ENCODE data around the gene RAX. TPM values are rescaled to one million over a fixed set of nuclear protein-coding genes. Genes with fewer than 3 reads are reported as not detected.

Gene RAX
- total and polyA plus RNA-seq, 10 donors: 0.03 TPM; not detected in 9

DNA sequence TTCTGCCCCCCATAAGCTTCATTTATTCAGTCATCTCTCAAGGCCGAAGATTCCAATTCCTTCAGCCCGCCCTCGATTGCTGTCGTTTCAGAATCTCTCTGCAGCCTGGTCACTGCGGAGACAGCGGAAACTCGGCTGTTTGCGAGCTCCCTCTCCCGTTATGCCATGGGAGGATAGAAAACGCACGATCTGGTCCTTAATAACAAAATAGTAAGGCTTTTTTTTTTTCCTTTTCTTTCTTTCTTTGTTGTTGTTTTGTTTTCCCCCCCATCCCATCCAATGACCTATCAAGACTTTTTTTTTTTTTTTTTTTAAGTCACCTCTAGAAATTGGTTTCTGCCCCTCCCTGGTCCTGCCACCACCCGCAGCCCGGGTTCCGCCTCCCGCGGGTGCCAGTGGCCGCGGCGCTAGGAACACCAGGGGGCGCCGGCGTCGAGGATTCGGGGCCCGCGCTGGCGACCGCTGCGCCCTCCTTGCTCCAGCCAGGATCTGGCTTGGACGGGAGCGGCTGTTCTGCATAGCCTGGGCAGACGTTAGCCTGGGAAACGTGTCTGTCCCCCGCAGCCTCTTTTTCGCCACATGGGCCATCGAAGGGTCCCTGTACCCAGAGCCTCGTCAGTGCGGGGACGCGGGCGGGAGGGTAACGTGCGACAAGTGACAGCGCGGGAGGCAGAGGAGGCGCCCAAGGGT, 35.1 kb upstream of the RAX start:
- peak; percentile 86 for DNase-seq
- Histone ChIP-seq H3K27ac (no peak overlapping the region), H3K4me3 (peak overlapping the region in 5 of 8 donors; percentile 12 to 59 (median 37)), H3K4me1 (peaks cover 0 to 15% (median 10%) of the 10 kb centered on the region in 6 donors), H3K27me3 (replicated peaks in 1 of 7) (peaks cover 0 to 54% (median 23%) of the 10 kb centered on the region in 7 donors), H3K9me3 (no peaks in the 10 kb centered on the region), H3K36me3 (no peaks in the 10 kb centered on the region)
- TF ChIP-seq POLR2A (IDR thresholded peaks at IDR 0.05) (no peak), POLR2AphosphoS5 (IDR thresholded peaks at IDR 0.05) (peak in 1 of 3 donors; percentile 41)
- TF ChIP-seq, protein P1, sequence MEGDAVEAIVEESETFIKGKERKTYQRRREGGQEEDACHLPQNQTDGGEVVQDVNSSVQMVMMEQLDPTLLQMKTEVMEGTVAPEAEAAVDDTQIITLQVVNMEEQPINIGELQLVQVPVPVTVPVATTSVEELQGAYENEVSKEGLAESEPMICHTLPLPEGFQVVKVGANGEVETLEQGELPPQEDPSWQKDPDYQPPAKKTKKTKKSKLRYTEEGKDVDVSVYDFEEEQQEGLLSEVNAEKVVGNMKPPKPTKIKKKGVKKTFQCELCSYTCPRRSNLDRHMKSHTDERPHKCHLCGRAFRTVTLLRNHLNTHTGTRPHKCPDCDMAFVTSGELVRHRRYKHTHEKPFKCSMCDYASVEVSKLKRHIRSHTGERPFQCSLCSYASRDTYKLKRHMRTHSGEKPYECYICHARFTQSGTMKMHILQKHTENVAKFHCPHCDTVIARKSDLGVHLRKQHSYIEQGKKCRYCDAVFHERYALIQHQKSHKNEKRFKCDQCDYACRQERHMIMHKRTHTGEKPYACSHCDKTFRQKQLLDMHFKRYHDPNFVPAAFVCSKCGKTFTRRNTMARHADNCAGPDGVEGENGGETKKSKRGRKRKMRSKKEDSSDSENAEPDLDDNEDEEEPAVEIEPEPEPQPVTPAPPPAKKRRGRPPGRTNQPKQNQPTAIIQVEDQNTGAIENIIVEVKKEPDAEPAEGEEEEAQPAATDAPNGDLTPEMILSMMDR (IDR thresholded peaks at IDR 0.05 in 8 of 11, conservative IDR thresholded peaks at IDR 0.05 in 3 of 11): peak; percentile 49 to 86 (median 74)
- intact Hi-C loops (cut with DNase I; ENCODE audit: low total_unique reads): loop anchor here (5.0 to 10.0 kb wide), 2 partner anchors 64 to 94 kb away; no protein-coding TSS in a partner anchor
- WGBS, 5 donors: 3 to 5% (median 4%) methylated on average over 45 to 46 of the region's 46 CpGs

DNA sequence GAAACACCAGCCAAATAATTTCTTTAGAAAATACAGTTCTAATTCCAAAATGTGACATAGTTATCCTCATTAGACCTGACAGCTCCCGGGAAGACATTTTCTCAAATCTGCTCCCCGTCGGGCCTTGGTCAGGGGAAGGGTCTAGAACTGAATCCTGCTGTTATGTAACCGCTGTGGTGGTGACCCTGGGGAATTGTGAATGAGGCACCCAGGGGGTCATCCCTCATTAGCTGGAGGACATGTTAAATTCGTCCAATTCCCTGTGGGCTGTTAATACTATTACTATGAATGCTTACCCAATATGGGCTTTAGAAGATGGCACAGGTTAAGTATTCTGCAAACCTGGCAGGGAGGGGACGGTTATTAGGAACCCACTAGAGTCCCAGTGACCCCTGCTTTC, 33.4 kb upstream of the RAX start:
- H3K9me3 ChIP-seq: no peaks in the 10 kb centered on the region
- DNase-seq: no peak
- no peak overlapping the region for H3K27ac ChIP-seq
- intact Hi-C loops (cut with DNase I; ENCODE audit: low total_unique reads): loop anchor here (5.0 to 10.0 kb wide), 2 partner anchors 62 to 96 kb away; no protein-coding TSS in a partner anchor
- TF ChIP-seq, protein P1 (IDR thresholded peaks at IDR 0.05 in 8 of 11, conservative IDR thresholded peaks at IDR 0.05 in 3 of 11): no peak
- no peak for TF ChIP-seq POLR2AphosphoS5 (IDR thresholded peaks at IDR 0.05)
- TF ChIP-seq POLR2A (IDR thresholded peaks at IDR 0.05): no peak
- peaks cover 0 to 15% (median 10%) of the 10 kb centered on the region in 6 donors for H3K4me1 ChIP-seq
- H3K36me3 ChIP-seq: no peaks in the 10 kb centered on the region
- peaks cover 0 to 50% (median 23%) of the 10 kb centered on the region in 7 donors for H3K27me3 ChIP-seq (replicated peaks in 1 of 7)
- WGBS, 5 donors: 80 to 89% (median 84%) methylated on average over 6 of the region's 6 CpGs
- H3K4me3 ChIP-seq: no peak overlapping the region

DNA sequence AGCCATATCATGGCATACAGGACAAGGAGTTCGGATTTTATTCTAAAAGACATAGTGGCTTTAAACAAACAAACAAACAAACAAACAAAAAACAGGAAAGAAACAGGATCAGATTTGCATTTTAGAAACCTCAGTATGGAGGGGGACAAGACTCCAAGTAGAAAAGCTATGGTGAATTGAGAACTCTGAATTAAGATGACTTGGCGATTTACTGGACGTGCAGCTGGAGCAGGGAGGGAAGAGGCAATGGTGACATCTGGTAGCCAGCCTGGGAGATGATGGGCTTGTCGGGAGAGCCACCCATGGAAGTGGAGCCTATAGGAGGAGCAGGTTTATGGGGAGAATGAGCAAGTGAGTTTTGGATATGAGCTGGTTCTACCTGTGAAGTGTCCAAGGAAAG, 32.0 kb upstream of the RAX start:
- Histone ChIP-seq H3K4me3 (no peak overlapping the region), H3K36me3 (no peaks in the 10 kb centered on the region), H3K27ac (no peak overlapping the region), H3K9me3 (no peaks in the 10 kb centered on the region), H3K4me1 (peaks cover 0 to 15% (median 10%) of the 10 kb centered on the region in 6 donors), H3K27me3 (replicated peaks in 1 of 7) (peaks cover 0 to 50% (median 23%) of the 10 kb centered on the region in 7 donors)
- DNase-seq: no peak
- 59 to 74% (median 69%) methylated on average over 4 of the region's 4 CpGs for WGBS, 5 donors
- intact Hi-C loops (cut with DNase I; ENCODE audit: low total_unique reads): loop anchor here (5.0 to 10.0 kb wide), 2 partner anchors 60 to 97 kb away; no protein-coding TSS in a partner anchor
- TF ChIP-seq, protein P1 (IDR thresholded peaks at IDR 0.05 in 8 of 11, conservative IDR thresholded peaks at IDR 0.05 in 3 of 11): no peak
- no peak for TF ChIP-seq POLR2A (IDR thresholded peaks at IDR 0.05)
- TF ChIP-seq POLR2AphosphoS5 (IDR thresholded peaks at IDR 0.05): no peak

DNA sequence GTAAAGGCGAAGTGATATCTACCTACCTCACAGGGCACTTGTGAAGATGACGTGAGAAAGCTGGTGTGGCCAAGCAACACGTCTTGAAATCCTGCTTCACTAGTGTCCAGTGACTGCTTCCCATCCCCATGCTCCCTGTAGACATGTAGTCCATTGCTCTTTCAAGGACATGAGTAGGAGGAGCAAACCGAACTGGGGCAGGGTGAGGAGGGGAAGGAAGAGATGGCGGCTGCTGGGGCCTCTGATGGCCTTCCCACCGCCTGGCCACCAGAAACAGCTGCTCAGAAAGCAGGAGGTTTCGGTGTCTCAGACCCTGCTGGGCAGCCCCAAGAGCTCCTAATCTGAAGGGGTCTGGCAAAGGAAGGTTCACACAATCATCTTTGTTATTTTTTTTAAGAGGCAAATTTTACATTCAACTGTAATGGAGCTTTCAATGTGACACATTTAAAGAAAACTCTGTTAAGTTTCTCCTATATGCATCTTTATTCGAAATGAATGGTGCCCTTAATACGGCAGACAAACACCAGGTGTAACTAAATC, 30.5 kb upstream of the RAX start:
- Histone ChIP-seq H3K4me1 (peaks cover 0 to 9% (median 7%) of the 10 kb centered on the region in 6 donors), H3K27ac (no peak overlapping the region), H3K27me3 (replicated peaks in 1 of 7) (peaks cover 0 to 36% (median 15%) of the 10 kb centered on the region in 7 donors), H3K36me3 (no peaks in the 10 kb centered on the region), H3K9me3 (no peaks in the 10 kb centered on the region), H3K4me3 (no peak overlapping the region)
- intact Hi-C loops (cut with DNase I; ENCODE audit: low total_unique reads): loop anchor here (10.0 kb wide), 1 partner anchor 59 kb away; no protein-coding TSS in a partner anchor
- TF ChIP-seq POLR2A (IDR thresholded peaks at IDR 0.05) (no peak), POLR2AphosphoS5 (IDR thresholded peaks at IDR 0.05) (no peak)
- TF ChIP-seq, protein P1 (IDR thresholded peaks at IDR 0.05 in 8 of 11, conservative IDR thresholded peaks at IDR 0.05 in 3 of 11): no peak
- WGBS, 5 donors: 72 to 77% (median 73%) methylated on average over 9 of the region's 9 CpGs
- no peak for DNase-seq
